NCI-H1694 treated with DMSO at 0.1 percent for 48 hours (cell line): ENCODE data around the gene DACT2.

ENCODE experiments used
- DNase-seq: peaks from one replicate; lab custom pipeline; 2025; lab: John Stamatoyannopoulos, UW

Gene DACT2

GRCh38 chr6:168352096-168352495 lies 32.5 kb upstream of the DACT2 start:
- no peak for DNase-seq

GRCh38 chr6:168349718-168350210 lies 30.2 kb upstream of the DACT2 start:
- no peak for DNase-seq

- DNase-seq, result no peak
These were observed 28.6 kb upstream of the DACT2 start for GRCh38 chr6:168348186-168348585.

- no peak for DNase-seq
These were observed 28.0 kb upstream of the DACT2 start for GRCh38 chr6:168347615-168348014.

- DNase-seq, result no peak
These were observed 27.5 kb upstream of the DACT2 start for GRCh38 chr6:168347053-168347452.

- DNase-seq, result no peak
These were observed 26.5 kb upstream of the DACT2 start for GRCh38 chr6:168345896-168346754.

- no peak for DNase-seq
These were observed 25.7 kb upstream of the DACT2 start for GRCh38 chr6:168345266-168345665.

GRCh38 chr6:168344338-168344737 lies 24.8 kb upstream of the DACT2 start:
- DNase-seq, result no peak

GRCh38 chr6:168343239-168344150 lies 23.9 kb upstream of the DACT2 start:
- DNase-seq, result no peak

GRCh38 chr6:168342636-168343035 lies 23.1 kb upstream of the DACT2 start:
- DNase-seq, result no peak

- no peak for DNase-seq
These were observed 21.8 kb upstream of the DACT2 start for GRCh38 chr6:168341280-168341900.

GRCh38 chr6:168340819-168341218 lies 21.2 kb upstream of the DACT2 start:
- DNase-seq, result no peak

- no peak for DNase-seq
These were observed 19.2 kb upstream of the DACT2 start for GRCh38 chr6:168338777-168339176.

- DNase-seq, result no peak
These were observed 17.4 kb upstream of the DACT2 start for GRCh38 chr6:168336967-168337366.

GRCh38 chr6:168333989-168334388 lies 14.4 kb upstream of the DACT2 start:
- no peak for DNase-seq

GRCh38 chr6:168333491-168333890 lies 13.9 kb upstream of the DACT2 start:
- no peak for DNase-seq

- no peak for DNase-seq
These were observed 13.5 kb upstream of the DACT2 start for GRCh38 chr6:168333039-168333438.

- no peak for DNase-seq
These were observed 12.4 kb upstream of the DACT2 start for GRCh38 chr6:168332020-168332419.

GRCh38 chr6:168331058-168331457 lies 11.5 kb upstream of the DACT2 start:
- DNase-seq, result no peak

GRCh38 chr6:168330403-168330802 lies 10.8 kb upstream of the DACT2 start:
- DNase-seq, result no peak

GRCh38 chr6:168328086-168328485 lies 8.5 kb upstream of the DACT2 start:
- DNase-seq, result no peak
